GM21528 (cell line): ENCODE measurements around the gene MIER2.
"Not testable (repeated sequence)": the region's sequence is repeated elsewhere in the genome, so short reads cannot be mapped to it uniquely, and the experiment has no call there.

Experiments
- ATAC-seq: cut with Tn5 transposase; IDR thresholded peaks from one replicate; pipeline ENCODE4 v1.9.1; 2021; ENCODE audit warnings: mild to moderate bottlenecking, moderate library complexity; ENCODE audit not compliant: unreplicated experiment, low FRiP score

Gene MIER2

DNA sequence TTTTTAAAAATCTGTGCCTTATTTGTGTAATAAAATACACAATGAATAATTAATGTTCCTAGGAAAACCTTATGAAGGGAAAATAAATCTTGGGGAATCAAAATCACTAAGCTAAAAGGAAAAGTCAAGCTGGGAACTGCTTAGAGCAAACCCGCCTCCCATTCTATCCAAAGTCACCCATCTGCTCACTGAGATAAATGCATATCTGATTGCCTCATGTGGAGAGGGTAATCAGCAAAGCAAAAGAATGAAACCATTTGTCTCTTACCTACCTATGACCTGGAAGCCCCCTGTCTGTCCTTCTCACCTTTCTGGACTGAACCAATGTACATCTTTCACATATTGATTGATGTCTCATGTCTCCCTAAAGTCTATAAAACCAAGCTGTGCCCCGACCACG is 87.8 kb downstream of the MIER2 start:
- not testable (repeated sequence) for ATAC-seq
